GM19099 (cell line): Measurements from ENCODE around the gene RELL2.

Experiments used
- POLR2A ChIP-seq: IDR thresholded peaks from 3 replicates; pipeline ENCODE4 v1.6.1; 2011; ENCODE audit warnings: low read depth; ENCODE audit not compliant: insufficient read length; ENCODE audit errors: extremely low read depth

RELL2 gene

GRCh38 chr5:141677415-141677814, 40.6 kb downstream of the RELL2 start:
- no peak for TF ChIP-seq POLR2A

- no peak for TF ChIP-seq POLR2A
These were observed 43.4 kb downstream of the RELL2 start for GRCh38 chr5:141680178-141680577.

GRCh38 chr5:141680751-141681201, 44.0 kb downstream of the RELL2 start:
- no peak for TF ChIP-seq POLR2A

- no peak for TF ChIP-seq POLR2A
These were observed 44.5 kb downstream of the RELL2 start for GRCh38 chr5:141681295-141681694.

GRCh38 chr5:141681695-141682641, 45.2 kb downstream of the RELL2 start, which contains the start of gene ARAP3:
Gene ARAP3, minus strand, starts transcription at chr5:141682230. Its CDS starts 1,744 bp downstream, at chr5:141680486.
- TF ChIP-seq POLR2A: no peak

- no peak for TF ChIP-seq POLR2A
These were observed 46.9 kb downstream of the RELL2 start for GRCh38 chr5:141683596-141684141.

GRCh38 chr5:141685591-141685990, 48.8 kb downstream of the RELL2 start:
- no peak for TF ChIP-seq POLR2A

GRCh38 chr5:141686648-141687416, 50.0 kb downstream of the RELL2 start:
- no peak for TF ChIP-seq POLR2A
